ENCODE results near the gene PNRC2. TPM values are rescaled to one million over a fixed set of nuclear protein-coding genes. Genes with fewer than 3 reads are reported as not detected.
A peak's percentile ranks its signal among the peaks of the same experiment; 100 is the strongest.

PNRC2 gene
- total RNA-seq, 4 donors from 2014 or later: 136 to 246 (median 207) TPM

DNA sequence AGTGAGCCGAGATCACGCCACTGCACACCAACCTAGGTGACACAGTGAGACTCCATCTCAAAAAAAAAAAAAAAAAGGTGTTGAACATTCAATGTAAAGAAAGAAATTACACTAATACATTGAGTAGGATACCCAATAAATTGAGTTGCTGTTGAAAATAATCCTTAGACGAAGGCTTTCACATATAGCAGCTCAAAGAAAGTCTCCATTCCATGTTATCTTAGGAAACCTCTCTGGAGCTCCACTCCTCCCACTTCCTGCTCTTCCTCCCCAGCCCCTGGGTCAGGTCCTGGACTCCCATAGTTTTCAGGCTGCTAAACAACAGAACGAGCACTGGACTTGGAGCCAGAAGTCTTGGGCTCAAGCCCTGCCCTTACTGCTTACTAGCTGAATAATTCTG lies 30.8 kb upstream of the PNRC2 start:
- no peaks in the 10 kb centered on the region for H3K9me3 ChIP-seq
- no peak for ATAC-seq

DNA sequence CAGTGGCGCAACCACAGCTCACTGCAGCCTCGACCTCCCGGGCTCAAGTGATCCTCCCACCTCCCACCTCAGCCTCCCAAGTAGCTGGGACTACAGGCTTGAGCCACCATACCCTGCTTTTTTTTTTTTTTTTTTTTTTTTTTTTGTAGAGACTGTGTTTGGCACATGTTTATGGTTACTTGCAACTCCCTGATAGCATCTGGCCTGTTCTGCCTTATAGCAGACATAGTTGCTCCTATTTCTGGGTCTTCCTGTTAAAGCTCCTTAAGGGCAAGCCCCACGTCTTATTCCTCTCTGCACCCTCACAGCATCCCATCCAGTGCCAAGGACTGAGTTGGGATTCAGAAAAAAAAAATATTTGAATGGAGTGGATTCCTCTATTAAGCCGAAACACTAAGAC lies 29.4 kb upstream of the PNRC2 start:
- TF ChIP-seq, protein P1, sequence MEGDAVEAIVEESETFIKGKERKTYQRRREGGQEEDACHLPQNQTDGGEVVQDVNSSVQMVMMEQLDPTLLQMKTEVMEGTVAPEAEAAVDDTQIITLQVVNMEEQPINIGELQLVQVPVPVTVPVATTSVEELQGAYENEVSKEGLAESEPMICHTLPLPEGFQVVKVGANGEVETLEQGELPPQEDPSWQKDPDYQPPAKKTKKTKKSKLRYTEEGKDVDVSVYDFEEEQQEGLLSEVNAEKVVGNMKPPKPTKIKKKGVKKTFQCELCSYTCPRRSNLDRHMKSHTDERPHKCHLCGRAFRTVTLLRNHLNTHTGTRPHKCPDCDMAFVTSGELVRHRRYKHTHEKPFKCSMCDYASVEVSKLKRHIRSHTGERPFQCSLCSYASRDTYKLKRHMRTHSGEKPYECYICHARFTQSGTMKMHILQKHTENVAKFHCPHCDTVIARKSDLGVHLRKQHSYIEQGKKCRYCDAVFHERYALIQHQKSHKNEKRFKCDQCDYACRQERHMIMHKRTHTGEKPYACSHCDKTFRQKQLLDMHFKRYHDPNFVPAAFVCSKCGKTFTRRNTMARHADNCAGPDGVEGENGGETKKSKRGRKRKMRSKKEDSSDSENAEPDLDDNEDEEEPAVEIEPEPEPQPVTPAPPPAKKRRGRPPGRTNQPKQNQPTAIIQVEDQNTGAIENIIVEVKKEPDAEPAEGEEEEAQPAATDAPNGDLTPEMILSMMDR (IDR thresholded peaks at IDR 0.05): no peak
- TF ChIP-seq EP300 (IDR thresholded peaks at IDR 0.05) (no peak), POLR2A (IDR thresholded peaks at IDR 0.05) (no peak), POLR2AphosphoS5 (IDR thresholded peaks at IDR 0.05) (no peak)
- Histone ChIP-seq H3K27me3 (no peaks in the 10 kb centered on the region), H3K4me1 (peaks cover 0 to 17% (median 0%) of the 10 kb centered on the region in 3 donors), H3K36me3 (no peaks in the 10 kb centered on the region), H3K4me3 (no peak overlapping the region), H3K9me3 (no peaks in the 10 kb centered on the region), H3K27ac (peak overlapping the region in 3 of 4 donors; percentile 62 to 81 (median 78))
- 91 to 100% methylated on average over 1 to 5 of the region's 5 CpGs for WGBS, 2 donors (ENCODE audit: low coverage in 1 of 2)
- no peak for ATAC-seq

More for the DNA sequence above, 30.8 kb upstream of the PNRC2 start:
- WGBS, 2 donors (ENCODE audit: low coverage in 1 of 2): 85 to 86% methylated on average over 2 to 4 of the region's 4 CpGs
- H3K36me3 ChIP-seq: no peaks in the 10 kb centered on the region
- H3K4me1 ChIP-seq: peaks cover 0 to 23% (median 0%) of the 10 kb centered on the region in 3 donors
- no peaks in the 10 kb centered on the region for H3K27me3 ChIP-seq
- no peak overlapping the region for H3K4me3 ChIP-seq
- no peak for TF ChIP-seq POLR2A (IDR thresholded peaks at IDR 0.05)
- H3K27ac ChIP-seq: no peak overlapping the region

DNA sequence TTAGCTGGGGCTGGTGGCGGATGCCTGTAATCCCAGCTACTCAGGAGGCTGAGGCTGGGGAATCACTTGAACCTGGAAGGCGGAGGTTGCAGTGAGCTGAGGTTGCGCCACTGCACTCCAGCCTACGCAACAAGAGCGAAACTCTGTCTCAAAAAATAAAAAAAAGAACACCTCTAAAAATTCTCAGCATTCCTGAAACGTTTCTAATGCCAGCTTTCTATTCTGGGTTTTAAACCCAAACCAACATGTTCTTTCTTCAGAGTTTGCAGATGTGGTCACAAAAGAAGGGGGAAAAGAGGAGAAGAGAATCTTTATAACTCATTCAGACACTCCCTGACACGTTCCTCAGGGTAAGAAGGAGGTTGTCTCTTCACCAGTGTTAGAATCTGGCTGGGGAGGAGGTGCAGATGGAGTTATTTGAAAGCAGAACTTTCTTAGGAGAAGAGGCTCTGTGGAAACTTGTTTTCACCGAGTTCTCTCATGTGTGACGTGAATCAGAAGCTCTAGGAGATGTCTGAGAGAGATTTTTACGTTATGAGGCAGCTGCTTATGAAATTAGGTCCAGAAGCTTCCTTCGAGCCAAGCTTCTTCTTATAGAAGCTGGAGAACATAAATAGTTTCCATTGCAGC lies 28.7 kb upstream of the PNRC2 start:
- Histone ChIP-seq H3K4me1 (peaks cover 0 to 17% (median 0%) of the 10 kb centered on the region in 3 donors), H3K27me3 (no peaks in the 10 kb centered on the region), H3K27ac (peak overlapping the region; percentile 62 to 81 (median 72)), H3K4me3 (no peak overlapping the region), H3K36me3 (no peaks in the 10 kb centered on the region), H3K9me3 (no peaks in the 10 kb centered on the region)
- WGBS, 2 donors (ENCODE audit: low coverage in 1 of 2): 35 to 40% methylated on average over 10 to 11 of the region's 11 CpGs
- TF ChIP-seq POLR2A (IDR thresholded peaks at IDR 0.05): no peak
- TF ChIP-seq, protein P1 (IDR thresholded peaks at IDR 0.05): no peak
- no peak for TF ChIP-seq EP300 (IDR thresholded peaks at IDR 0.05)
- TF ChIP-seq POLR2AphosphoS5 (IDR thresholded peaks at IDR 0.05): peak; percentile 27
- peak; percentile 71 for ATAC-seq

DNA sequence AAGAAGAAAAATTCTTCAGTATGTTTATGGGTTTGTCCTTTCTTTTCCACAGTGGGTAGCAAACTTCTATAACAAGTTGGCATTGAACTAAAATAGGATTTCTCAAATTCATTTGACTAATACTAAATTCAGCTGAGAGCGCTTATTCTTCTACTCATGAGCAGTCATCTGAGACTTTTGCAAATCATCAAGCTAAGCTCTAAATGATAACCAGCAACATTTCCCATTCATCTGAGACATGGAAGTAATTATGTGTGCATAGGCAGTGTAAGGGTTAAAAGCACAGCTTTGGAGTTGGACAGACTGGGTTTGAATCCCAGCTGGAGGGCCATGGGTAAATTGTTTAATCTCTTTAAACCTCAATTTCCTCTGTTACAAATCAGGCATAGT lies 28.1 kb upstream of the PNRC2 start:
- no peaks in the 10 kb centered on the region for H3K9me3 ChIP-seq
- ATAC-seq: no peak
- 43 to 78% methylated on average over 1 of the region's 1 CpG for WGBS, 2 donors (ENCODE audit: low coverage in 1 of 2)
- no peaks in the 10 kb centered on the region for H3K27me3 ChIP-seq
- peak overlapping the region; percentile 62 to 81 (median 72) for H3K27ac ChIP-seq
- peaks cover 0 to 17% (median 0%) of the 10 kb centered on the region in 3 donors for H3K4me1 ChIP-seq
- no peak for TF ChIP-seq POLR2A (IDR thresholded peaks at IDR 0.05)
- no peak for TF ChIP-seq EP300 (IDR thresholded peaks at IDR 0.05)
- TF ChIP-seq, protein P1 (IDR thresholded peaks at IDR 0.05): no peak
- TF ChIP-seq POLR2AphosphoS5 (IDR thresholded peaks at IDR 0.05): no peak
- H3K4me3 ChIP-seq: no peak overlapping the region
- H3K36me3 ChIP-seq: no peaks in the 10 kb centered on the region

DNA sequence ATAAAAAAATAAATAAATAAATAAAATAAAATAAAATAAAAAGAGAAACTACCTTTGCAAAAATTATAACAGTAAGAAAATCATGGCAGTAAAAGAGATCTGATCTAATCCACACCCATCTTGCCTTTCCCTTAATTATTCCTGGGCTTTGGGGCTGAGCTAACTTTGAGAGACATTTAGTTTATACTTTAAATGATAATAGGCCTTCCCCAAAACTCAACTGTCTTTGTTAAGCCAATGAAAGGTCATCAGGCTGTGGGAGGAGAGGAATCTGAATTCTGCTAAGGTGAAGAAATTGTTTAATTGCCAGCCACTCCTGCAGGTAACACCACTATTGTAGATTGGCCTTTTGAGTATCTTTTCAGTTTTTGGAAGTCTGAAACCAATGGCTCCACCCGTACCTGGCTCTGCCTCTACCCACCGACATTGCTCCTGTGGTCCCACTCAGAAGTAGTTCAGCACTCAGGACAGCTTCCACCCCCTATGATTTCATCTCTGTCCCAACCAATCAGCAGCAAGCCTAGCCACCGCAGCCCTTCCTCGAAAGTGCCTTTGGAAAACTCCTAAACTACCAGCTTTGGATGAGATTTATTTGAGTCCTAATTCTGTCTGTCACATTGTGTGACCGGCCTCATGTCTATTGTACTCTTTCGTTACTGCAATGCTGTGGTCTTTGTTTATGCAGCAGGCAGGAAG lies 23.0 kb upstream of the PNRC2 start:
- Histone ChIP-seq H3K27me3 (no peaks in the 10 kb centered on the region), H3K27ac (no peak overlapping the region), H3K4me1 (peaks cover 0 to 3% (median 0%) of the 10 kb centered on the region in 3 donors), H3K9me3 (no peaks in the 10 kb centered on the region), H3K4me3 (no peak overlapping the region), H3K36me3 (no peaks in the 10 kb centered on the region)
- no peak for ATAC-seq
- TF ChIP-seq, protein P1 (IDR thresholded peaks at IDR 0.05): no peak
- TF ChIP-seq POLR2A (IDR thresholded peaks at IDR 0.05) (no peak), EP300 (IDR thresholded peaks at IDR 0.05) (no peak), POLR2AphosphoS5 (IDR thresholded peaks at IDR 0.05) (no peak)
- 32 to 43% methylated on average over 2 to 6 of the region's 6 CpGs for WGBS, 2 donors (ENCODE audit: low coverage in 1 of 2)
